Osteocyte (in vitro differentiated cells): Measurements from ENCODE around the gene SLC2A2. TPM values are rescaled to one million over a fixed set of nuclear protein-coding genes. Genes with fewer than 3 reads are reported as not detected.

Experiments
- DNase-seq: peaks from one replicate; pipeline ENCODE4 v3.0.0; 2021; ENCODE audit warnings: mixed read lengths; ENCODE audit not compliant: unreplicated experiment; ENCODE audit errors: extremely low spot score
- H3K27ac Mint-ChIP-seq: one replicate; pipeline ENCODE4 v1.8.0; 2021; ENCODE audit warnings: mild to moderate bottlenecking, mixed read lengths; ENCODE audit not compliant: unreplicated experiment
- H3K27me3 Mint-ChIP-seq: one replicate; pipeline ENCODE4 v1.8.0; 2021; ENCODE audit warnings: mixed read lengths; ENCODE audit not compliant: unreplicated experiment
- H3K36me3 Mint-ChIP-seq: one replicate; pipeline ENCODE4 v1.8.0; 2021; ENCODE audit warnings: mixed read lengths; ENCODE audit not compliant: unreplicated experiment
- H3K4me1 Mint-ChIP-seq: one replicate; pipeline ENCODE4 v1.8.0; 2021; ENCODE audit warnings: mixed read lengths; ENCODE audit not compliant: unreplicated experiment
- H3K4me3 Mint-ChIP-seq: one replicate; pipeline ENCODE4 v1.8.0; 2021; ENCODE audit warnings: mild to moderate bottlenecking, moderate library complexity, mixed read lengths; ENCODE audit not compliant: unreplicated experiment
- H3K9me3 Mint-ChIP-seq: one replicate; pipeline ENCODE4 v1.8.0; 2021; ENCODE audit warnings: mixed read lengths; ENCODE audit not compliant: unreplicated experiment
- CTCF ChIP-seq: fragments of 200-600 bp; sonication (generic); IDR thresholded peaks from 2 replicates; pipeline ENCODE4 v1.5.0; 2021; ENCODE audit warnings: antibody characterized with exemption, mild to moderate bottlenecking, moderate library complexity
- total RNA-seq: library from RNA; stranded (reverse); gene quantifications from 2 replicates; pipeline ENCODE4 v1.2.1, GENCODE V29; 2021

The SLC2A2 gene
- total RNA-seq, 1 donor from 2014 or later = not detected

GRCh38 chr3:170988378-170988777 lies 38.1 kb downstream of the SLC2A2 start:
- no peak for TF ChIP-seq CTCF
- Mint-ChIP-seq H3K27me3 (no peaks in the 10 kb centered on the region), H3K27ac (no peak overlapping the region), H3K4me3 (no peak overlapping the region), H3K36me3 (peaks cover 2% of the 10 kb centered on the region), H3K9me3 (peaks cover 14% of the 10 kb centered on the region), H3K4me1 (no peaks in the 10 kb centered on the region)
- DNase-seq = no peak

GRCh38 chr3:170985304-170985703 lies 41.2 kb downstream of the SLC2A2 start:
- no peaks in the 10 kb centered on the region for H3K4me1 Mint-ChIP-seq
- no peaks in the 10 kb centered on the region for H3K36me3 Mint-ChIP-seq
- DNase-seq = no peak
- H3K27me3 Mint-ChIP-seq = no peaks in the 10 kb centered on the region
- H3K4me3 Mint-ChIP-seq = no peak overlapping the region
- H3K27ac Mint-ChIP-seq = no peak overlapping the region
- no peak for TF ChIP-seq CTCF
- H3K9me3 Mint-ChIP-seq = peaks cover 6% of the 10 kb centered on the region

- Mint-ChIP-seq H3K9me3 (peaks cover 11% of the 10 kb centered on the region), H3K27me3 (no peaks in the 10 kb centered on the region), H3K27ac (no peak overlapping the region), H3K36me3 (no peaks in the 10 kb centered on the region), H3K4me3 (no peak overlapping the region), H3K4me1 (peaks cover 4% of the 10 kb centered on the region)
- DNase-seq = no peak
- TF ChIP-seq CTCF = no peak
Observed at GRCh38 chr3:170982733-170983132, 43.8 kb downstream of the SLC2A2 start.

- peaks cover 11% of the 10 kb centered on the region for H3K9me3 Mint-ChIP-seq
- no peaks in the 10 kb centered on the region for H3K27me3 Mint-ChIP-seq
- no peak for DNase-seq
- H3K27ac Mint-ChIP-seq = no peak overlapping the region
- TF ChIP-seq CTCF = no peak
- H3K4me3 Mint-ChIP-seq = no peak overlapping the region
- no peaks in the 10 kb centered on the region for H3K36me3 Mint-ChIP-seq
- peaks cover 7% of the 10 kb centered on the region for H3K4me1 Mint-ChIP-seq
Observed at GRCh38 chr3:170980399-170980798, 46.1 kb downstream of the SLC2A2 start.

GRCh38 chr3:170977949-170978745 lies 48.4 kb downstream of the SLC2A2 start:
- no peaks in the 10 kb centered on the region for H3K36me3 Mint-ChIP-seq
- peaks cover 7% of the 10 kb centered on the region for H3K4me1 Mint-ChIP-seq
- no peak for DNase-seq

More at GRCh38 chr3:170977949-170978745, 48.4 kb downstream of the SLC2A2 start:
- TF ChIP-seq CTCF = no peak
- H3K27ac Mint-ChIP-seq = no peak overlapping the region
- H3K9me3 Mint-ChIP-seq = peaks cover 5% of the 10 kb centered on the region
- H3K27me3 Mint-ChIP-seq = peaks cover 4% of the 10 kb centered on the region
- no peak overlapping the region for H3K4me3 Mint-ChIP-seq
